Natural killer cell (primary cell): Measurements from ENCODE around the gene PCDHB12. TPM values are rescaled to one million over a fixed set of nuclear protein-coding genes. Genes with fewer than 3 reads are reported as not detected.
"Not testable (repeated sequence)": the region's sequence is repeated elsewhere in the genome, so short reads cannot be mapped to it uniquely, and the experiment has no call there.

Source experiments
- ATAC-seq, 3 donors: fragments of 150-1000 bp in 2 of 3; fragments of 200-7000 bp in 1 of 3; cut with Tn5 transposase; 1 replicate in 1 of 3; 2 replicates in 2 of 3; pipeline ENCODE4 v1.10.0; 2021; ENCODE audit warnings: mild to moderate bottlenecking in 2 of 3, moderate library complexity in 2 of 3
- DNase-seq, 2 donors: peaks; one replicate each; pipeline versions ENCODE4 v3.0.0 to v3.0.0-alpha.2; 2013 to 2021; ENCODE audit warnings: mixed read lengths in 1 of 2
- H3K27ac ChIP-seq: one replicate; pipeline ENCODE4 v1.5.1; 2013; ENCODE audit warnings: mild to moderate bottlenecking, low read length
- H3K27me3 ChIP-seq: one replicate; pipeline ENCODE4 v1.6.1; 2013; ENCODE audit warnings: low read length; ENCODE audit not compliant: control insufficient read depth, insufficient read depth
- H3K36me3 ChIP-seq: one replicate; pipeline ENCODE4 v1.6.1; 2013; ENCODE audit warnings: low read length; ENCODE audit not compliant: control insufficient read depth, insufficient read depth
- H3K4me1 ChIP-seq: one replicate; pipeline ENCODE4 v1.6.1; 2013; ENCODE audit warnings: low read length; ENCODE audit not compliant: control insufficient read depth, insufficient read depth
- H3K4me3 ChIP-seq: one replicate; pipeline ENCODE4 v1.5.1; 2013; ENCODE audit warnings: low read length
- H3K9me3 ChIP-seq: one replicate; pipeline ENCODE4 v1.6.1; 2013; ENCODE audit warnings: low read length; ENCODE audit not compliant: control insufficient read depth, insufficient read depth
- H3K27ac Mint-ChIP-seq, 2 donors: one replicate each; pipeline ENCODE4 v1.8.0; 2022; ENCODE audit warnings: mild to moderate bottlenecking in 2 of 2, mixed read lengths in 2 of 2, moderate library complexity in 1 of 2
- H3K27me3 Mint-ChIP-seq, 2 donors: one replicate each; pipeline ENCODE4 v1.8.0; 2022; ENCODE audit warnings: low read depth in 2 of 2, mixed read lengths in 2 of 2
- H3K36me3 Mint-ChIP-seq: one replicate; pipeline ENCODE4 v1.8.0; 2022; ENCODE audit warnings: mixed read lengths
- H3K4me1 Mint-ChIP-seq, 2 donors: one replicate each; pipeline ENCODE4 v1.8.0; 2022; ENCODE audit warnings: mixed read lengths in 2 of 2
- H3K4me3 Mint-ChIP-seq: one replicate; pipeline ENCODE4 v1.8.0; 2022; ENCODE audit warnings: mild to moderate bottlenecking, moderate library complexity, mixed read lengths
- H3K9me3 Mint-ChIP-seq, 2 donors: one replicate each; pipeline ENCODE4 v1.8.0; 2022; ENCODE audit warnings: mixed read lengths in 2 of 2
- CTCF ChIP-seq: fragments of 200-600 bp; IDR thresholded peaks from one replicate; pipeline ENCODE4 v1.8.0; 2022; ENCODE audit warnings: antibody characterized with exemption
- WGBS: methylation state at CpG from one replicate; pipeline ENCODE4 v1.1.7; 2013; ENCODE audit warnings: missing lambda C conversion rate; ENCODE audit not compliant: insufficient coverage; 5-methylcytosine and 5-hydroxymethylcytosine counted together
- intact Hi-C: fragments of 100-400 bp; cut with micrococcal nuclease; formaldehyde crosslinking; loops from one replicate; pipeline ENCODE4 v1.14.2; 2022
- total RNA-seq, 4 donors: library from RNA; stranded (reverse); fragments of 120-200 nt in 1 of 4; gene quantifications; one replicate each; pipeline versions ENCODE4 v1.2.3 to v1.2.4, GENCODE V29; 2013 to 2022

The PCDHB12 gene
- total RNA-seq, 3 donors from 2014 or later (not counting 1 experiment from before 2014, with no cell fraction given) = not detected

GRCh38 chr5:141196363-141196762, 12.2 kb upstream of the PCDHB12 start:
- no peak overlapping the region for H3K27ac ChIP-seq
- 45% methylated on average over 1 of the region's 3 CpGs for WGBS
- Mint-ChIP-seq H3K36me3 (peaks cover 9% of the 10 kb centered on the region), H3K4me3 (no peak overlapping the region), H3K27ac (no peak overlapping the region), H3K27me3 (peaks cover 0 to 34% of the 10 kb centered on the region in 2 donors), H3K4me1 (no peaks in the 10 kb centered on the region), H3K9me3 (peaks cover 13 to 22% of the 10 kb centered on the region in 2 donors)
- DNase-seq = no peak
- H3K27me3 ChIP-seq = peaks cover 5% of the 10 kb centered on the region
- ATAC-seq = no peak
- no peaks in the 10 kb centered on the region for H3K4me1 ChIP-seq
- intact Hi-C loops = no loop called here
- no peaks in the 10 kb centered on the region for H3K36me3 ChIP-seq
- no peak overlapping the region for H3K4me3 ChIP-seq
- TF ChIP-seq CTCF = no peak
- H3K9me3 ChIP-seq = peaks cover 2% of the 10 kb centered on the region

- H3K36me3 ChIP-seq = no peaks in the 10 kb centered on the region
- ATAC-seq = no peak
- no peaks in the 10 kb centered on the region for H3K4me1 Mint-ChIP-seq
Measured at GRCh38 chr5:141199359-141200235, 8.9 kb upstream of the PCDHB12 start, which contains the start of gene PCDHB11. Gene PCDHB11, plus strand, starts transcription at chr5:141199627. Its CDS starts 148 bp downstream, at chr5:141199775.

GRCh38 chr5:141201126-141201525, 7.4 kb upstream of the PCDHB12 start:
- H3K4me1 ChIP-seq, H3K4me3 ChIP-seq, intact Hi-C loops, H3K9me3 ChIP-seq, DNase-seq, H3K27ac ChIP-seq, H3K36me3 Mint-ChIP-seq, H3K4me3 Mint-ChIP-seq, H3K4me1 Mint-ChIP-seq, H3K27ac Mint-ChIP-seq, H3K27me3 ChIP-seq, ATAC-seq, H3K36me3 ChIP-seq: not testable (repeated sequence)
- Mint-ChIP-seq H3K9me3 (peaks cover 8 to 16% of the 10 kb centered on the region in 2 donors), H3K27me3 (peaks cover 0 to 19% of the 10 kb centered on the region in 2 donors)
- WGBS = 30% methylated on average over 14 of the region's 38 CpGs

More at GRCh38 chr5:141199359-141200235, 8.9 kb upstream of the PCDHB12 start, which contains the start of gene PCDHB11:
- peaks cover 0 to 19% of the 10 kb centered on the region in 2 donors for H3K27me3 Mint-ChIP-seq
- no peak within 1 kb of the TSS for H3K27ac Mint-ChIP-seq
- DNase-seq = peak in 1 of 2 donors; percentile 14
- 49% methylated on average over 20 of the region's 21 CpGs for whole genome bisulfite sequencing
- H3K9me3 ChIP-seq = peaks cover 2% of the 10 kb centered on the region
- peaks cover 8 to 17% of the 10 kb centered on the region in 2 donors for H3K9me3 Mint-ChIP-seq
- H3K4me3 Mint-ChIP-seq = no peak within 1 kb of the TSS
- H3K4me3 ChIP-seq = no peak within 1 kb of the TSS
- peaks cover 7% of the 10 kb centered on the region for H3K27me3 ChIP-seq
- no peak within 1 kb of the TSS for H3K27ac ChIP-seq
- H3K4me1 ChIP-seq = no peaks in the 10 kb centered on the region
- TF ChIP-seq CTCF = no peak
- intact Hi-C loops = no loop called here
- H3K36me3 Mint-ChIP-seq = peaks cover 9% of the 10 kb centered on the region

- H3K27me3 Mint-ChIP-seq = peaks cover 0 to 22% of the 10 kb centered on the region in 2 donors
- H3K36me3 ChIP-seq, H3K9me3 ChIP-seq, H3K4me3 Mint-ChIP-seq, intact Hi-C loops, H3K27ac ChIP-seq, DNase-seq, H3K27me3 ChIP-seq, ATAC-seq, H3K27ac Mint-ChIP-seq, H3K4me1 ChIP-seq, H3K4me1 Mint-ChIP-seq, H3K4me3 ChIP-seq, H3K36me3 Mint-ChIP-seq: not testable (repeated sequence)
- WGBS = 45% methylated on average over 32 of the region's 35 CpGs
- H3K9me3 Mint-ChIP-seq = peaks cover 7 to 11% of the 10 kb centered on the region in 2 donors
Measured at GRCh38 chr5:141201646-141202045, 6.9 kb upstream of the PCDHB12 start.

- H3K36me3 Mint-ChIP-seq, H3K27ac ChIP-seq, H3K4me1 ChIP-seq, DNase-seq, H3K27ac Mint-ChIP-seq, H3K9me3 ChIP-seq, intact Hi-C loops, H3K4me3 Mint-ChIP-seq, H3K4me1 Mint-ChIP-seq, H3K36me3 ChIP-seq, H3K4me3 ChIP-seq, H3K9me3 Mint-ChIP-seq, ATAC-seq: not testable (repeated sequence)
- H3K27me3 Mint-ChIP-seq = peaks cover 9 to 38% of the 10 kb centered on the region in 2 donors
- 38% methylated on average over 26 of the region's 39 CpGs for whole genome bisulfite sequencing
- peaks cover 12% of the 10 kb centered on the region for H3K27me3 ChIP-seq
Measured at GRCh38 chr5:141210281-141210680, 1.8 kb downstream of the PCDHB12 start.

- H3K36me3 Mint-ChIP-seq, H3K4me3 Mint-ChIP-seq, H3K4me1 Mint-ChIP-seq, intact Hi-C loops, H3K27ac ChIP-seq, H3K9me3 Mint-ChIP-seq, H3K36me3 ChIP-seq, ATAC-seq, DNase-seq, H3K9me3 ChIP-seq, H3K4me3 ChIP-seq, H3K27ac Mint-ChIP-seq, H3K4me1 ChIP-seq: not testable (repeated sequence)
- H3K27me3 ChIP-seq = peaks cover 12% of the 10 kb centered on the region
- WGBS = 28% methylated on average over 21 of the region's 27 CpGs
- peaks cover 9 to 38% of the 10 kb centered on the region in 2 donors for H3K27me3 Mint-ChIP-seq
Measured at GRCh38 chr5:141210849-141211248, 2.3 kb downstream of the PCDHB12 start.
